Aortic smooth muscle cell (primary cell): ENCODE data around the gene KEAP1. TPM values are rescaled to one million over a fixed set of nuclear protein-coding genes. Genes with fewer than 3 reads are reported as not detected.

Experiments
- total RNA-seq: library from RNA; depleted of rRNA; stranded (reverse); fragments of >200 nt; gene quantifications from 2 replicates; pipeline ENCODE4 v1.2.3, GENCODE V29; 2014

Gene KEAP1
- 71.6 and 97.9 TPM in 2 replicates for total RNA-seq

GRCh38 chr19:10503002-10503789 lies at the start of gene KEAP1:
Gene KEAP1 (minus strand): TSS chr19:10503356. CDS start chr19:10500033, 3,323 bp downstream.

GRCh38 chr19:10543420-10544241 lies 40.5 kb upstream of the KEAP1 start, which contains the start of gene ATG4D:
Gene ATG4D (plus strand): TSS chr19:10543904. CDS start chr19:10544091, 187 bp downstream.

GRCh38 chr19:10517361-10517759 lies 14.2 kb upstream of the KEAP1 start, which contains the start of gene S1PR5:
Gene S1PR5 (minus strand): TSS chr19:10517447. CDS start chr19:10515011, 2,436 bp downstream.

Other genes with a start within 250 kb of the KEAP1 start
- gene ICAM1, start 232.2 kb downstream of the KEAP1 start, total RNA-seq, result 1.3 and 4.9 TPM in 2 replicates
- 0.13 and 0.62 TPM in 2 replicates for gene ICAM4, start 216.4 kb downstream of the KEAP1 start, total RNA-seq
- gene ICAM5, start 213.4 kb downstream of the KEAP1 start, total RNA-seq, result 0.26 and 0.56 TPM in 2 replicates
- 0.12 and 0.13 TPM in 2 replicates for gene ZGLP1, start 193.5 kb downstream of the KEAP1 start, total RNA-seq
- gene FDX2, start 187.3 kb downstream of the KEAP1 start, total RNA-seq, result 19.3 and 19.7 TPM in 2 replicates
- gene RAVER1, start 169.8 kb downstream of the KEAP1 start, total RNA-seq, result 5.5 and 5.7 TPM in 2 replicates
- gene ICAM3, start 163.7 kb downstream of the KEAP1 start, total RNA-seq, result 15.2 and 21.5 TPM in 2 replicates
- 49.8 and 62.4 TPM in 2 replicates for gene TYK2, start 122.8 kb downstream of the KEAP1 start, total RNA-seq
- 183 and 233 TPM in 2 replicates for gene CDC37, start 99.8 kb downstream of the KEAP1 start, total RNA-seq
- 2.4 and 3.5 TPM in 2 replicates for gene PDE4A, start 82.8 kb downstream of the KEAP1 start, total RNA-seq
- 4.1 and 6.2 TPM in 2 replicates for gene S1PR5, start 14.1 kb upstream of the KEAP1 start, total RNA-seq
- 11.4 and 12.4 TPM in 2 replicates for gene ATG4D, start 40.5 kb upstream of the KEAP1 start, total RNA-seq
- gene KRI1, start 62.7 kb upstream of the KEAP1 start, total RNA-seq, result 5.5 and 8.5 TPM in 2 replicates
- gene CDKN2D, start 65.6 kb upstream of the KEAP1 start, total RNA-seq, result 12.0 and 13.7 TPM in 2 replicates
- gene AP1M2, start 84.0 kb upstream of the KEAP1 start, total RNA-seq, result 0.19 TPM in 1 of 2 replicates, not detected in the other
- gene SLC44A2, start 122.2 kb upstream of the KEAP1 start, total RNA-seq, result 62.0 and 89.7 TPM in 2 replicates
- gene ILF3, start 151.0 kb upstream of the KEAP1 start, total RNA-seq, result 80.6 and 95.6 TPM in 2 replicates
- gene QTRT1, start 198.1 kb upstream of the KEAP1 start, total RNA-seq, result 20.9 and 27.9 TPM in 2 replicates
- 90.5 and 96.6 TPM in 2 replicates for gene DNM2, start 214.7 kb upstream of the KEAP1 start, total RNA-seq